Spleen (tissue), 11 donors: Measurements from ENCODE around the gene LIG4. TPM values are rescaled to one million over a fixed set of nuclear protein-coding genes. Genes with fewer than 3 reads are reported as not detected.

Source experiments
- DNase-seq: peaks from one replicate; pipeline ENCODE4 v3.0.0-alpha.2; 2020
- H3K27ac ChIP-seq, 8 donors: fragments of 200-600 bp; sonication (generic) in 7 of 8; 1 replicate in 4 of 8; 2 replicates in 4 of 8; pipeline versions ENCODE4 v1.5.0 to v1.8.0; 2016 to 2021; ENCODE audit warnings: inconsistent platforms in 4 of 8, mild to moderate bottlenecking in 4 of 8, moderate library complexity in 1 of 8
- H3K27me3 ChIP-seq, 7 donors: fragments of 200-600 bp; sonication (generic) in 6 of 7; replicated peaks in 1 of 7; 1 replicate in 4 of 7; 2 replicates in 3 of 7; pipeline versions ENCODE4 v1.5.0 to v1.8.0; 2016 to 2021; ENCODE audit warnings: inconsistent platforms in 3 of 7, mild to moderate bottlenecking in 1 of 7
- H3K36me3 ChIP-seq, 6 donors: fragments of 200-600 bp; sonication (generic) in 5 of 6; 1 replicate in 4 of 6; 2 replicates in 2 of 6; pipeline versions ENCODE4 v1.5.0 to v1.8.0; 2016 to 2021; ENCODE audit warnings: inconsistent platforms in 2 of 6
- H3K4me1 ChIP-seq, 6 donors: fragments of 200-600 bp; sonication (generic) in 5 of 6; 1 replicate in 3 of 6; 2 replicates in 3 of 6; pipeline versions ENCODE4 v1.5.0 to v1.8.0; 2016 to 2021; ENCODE audit warnings: inconsistent platforms in 3 of 6
- H3K4me3 ChIP-seq, 8 donors: fragments of 200-600 bp; sonication (generic) in 7 of 8; 1 replicate in 4 of 8; 2 replicates in 4 of 8; pipeline versions ENCODE4 v1.5.0 to v1.8.0; 2016 to 2021; ENCODE audit warnings: inconsistent platforms in 4 of 8, mild to moderate bottlenecking in 4 of 8, moderate library complexity in 2 of 8
- H3K9me3 ChIP-seq, 8 donors: fragments of 200-600 bp; sonication (generic) in 7 of 8; 1 replicate in 4 of 8; 2 replicates in 4 of 8; pipeline versions ENCODE4 v1.5.0 to v1.8.0; 2016 to 2021; ENCODE audit warnings: inconsistent platforms in 4 of 8
- CTCF ChIP-seq, 11 experiments: fragments of 200-600 bp in 7 of 11; fragments of 450-650 bp in 4 of 11; sonication (generic) in 4 of 11; IDR thresholded peaks in 8 of 11; conservative IDR thresholded peaks in 3 of 11; 1 replicate in 7 of 11; 2 replicates in 4 of 11; pipeline versions ENCODE4 v1.4.0 to v1.8.0; 2016 to 2021; ENCODE audit warnings: antibody characterized with exemption in 11 of 11, inconsistent platforms in 4 of 11, mild to moderate bottlenecking in 1 of 11
- POLR2A ChIP-seq, 3 donors: fragments of 450-650 bp; IDR thresholded peaks; one replicate each; pipeline ENCODE4 v1.5.1; 2017; ENCODE audit warnings: antibody characterized with exemption in 3 of 3, mild to moderate bottlenecking in 1 of 3
- POLR2AphosphoS5 ChIP-seq, 3 donors: sonication (generic); formaldehyde crosslinking; IDR thresholded peaks; one replicate each; pipeline ENCODE4 v1.5.1; 2017; ENCODE audit warnings: antibody characterized with exemption in 3 of 3
- WGBS, 5 donors: extraction: QIAGEN DNeasy Blood & Tissue Kit in 3 of 5; methylation state at CpG; one replicate each; pipeline versions ENCODE4 v1.1.5 to v1.1.7; 2013 to 2018; 5-methylcytosine and 5-hydroxymethylcytosine counted together
- intact Hi-C: fragments of 100-400 bp; cut with DNase I; formaldehyde crosslinking; loops from one replicate; pipeline ENCODE4 v1.15.0; 2023; ENCODE audit warnings: low total_unique reads
- polyA plus RNA-seq, 3 donors: library from polyadenylated mRNA; stranded (reverse); fragments of 200-250 nt; gene quantifications; one replicate each; pipeline ENCODE4 v1.2.1, GENCODE V29; 2013
- total RNA-seq, 7 donors: library from RNA; depleted of rRNA in 3 of 7; stranded (reverse); fragments of >200 nt in 3 of 7; fragmentation: NEBNext Ultra II Directional in 4 of 7; extraction: Animal tissue kit (Norgen Biotek cat#: 25700) in 4 of 7; gene quantifications; one replicate each; pipeline versions ENCODE4 v1.1.0 to v1.2.1, GENCODE V29; 2016 to 2021
- donor health status: healthy with polysubstance abuse.
- donor health status: DM: no; HTN: no; CAD: no; lungs with moderate emphysema.
- donor health status: DM: no; HTN: no; CAD: no.
- donor health status: Bipolar disorder and iron deficiency.
- donor health status: healthy.
- donor health status: DM: no; HTN: no; CAD: no.
- donor health status: DM: yes; HTN: yes; CAD: no.

The LIG4 gene
- total and polyA plus RNA-seq, 10 donors = 9.7 to 16.0 (median 11.5) TPM

DNA sequence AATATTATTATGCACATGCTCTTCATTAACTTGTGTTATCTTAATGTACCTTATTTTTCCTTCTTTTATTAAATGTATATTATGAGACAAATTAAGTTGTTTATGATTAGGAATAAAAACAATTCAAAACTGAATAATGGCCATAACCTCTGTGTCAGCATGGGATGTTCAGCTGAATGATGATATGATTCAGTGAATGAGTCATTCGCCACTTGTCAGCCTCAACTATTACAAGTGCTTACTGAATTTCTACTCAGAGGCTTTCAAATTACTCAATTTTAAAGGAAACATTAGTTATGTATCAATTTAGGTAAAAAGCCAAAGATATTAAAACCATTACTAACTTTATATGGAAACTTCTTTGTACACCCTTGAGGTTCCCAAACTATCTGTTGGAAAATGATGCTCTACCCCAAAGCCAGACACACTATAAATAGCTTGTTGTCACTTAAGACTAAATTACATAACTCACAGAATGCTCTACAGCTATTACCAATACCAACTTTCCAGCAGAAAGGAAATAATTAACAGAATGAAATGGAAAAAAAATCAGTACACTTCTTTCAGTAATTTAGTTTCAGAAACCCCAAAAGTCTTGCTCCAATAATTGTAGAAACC, 14.4 kb downstream of the LIG4 start:
- 70 to 92% (median 81%) methylated on average over 1 of the region's 1 CpG for WGBS, 5 donors
- TF ChIP-seq POLR2AphosphoS5 (IDR thresholded peaks at IDR 0.05) = no peak
- no peak for TF ChIP-seq POLR2A (IDR thresholded peaks at IDR 0.05)
- no peak for TF ChIP-seq CTCF (IDR thresholded peaks at IDR 0.05 in 8 of 11, conservative IDR thresholded peaks at IDR 0.05 in 3 of 11)

DNA sequence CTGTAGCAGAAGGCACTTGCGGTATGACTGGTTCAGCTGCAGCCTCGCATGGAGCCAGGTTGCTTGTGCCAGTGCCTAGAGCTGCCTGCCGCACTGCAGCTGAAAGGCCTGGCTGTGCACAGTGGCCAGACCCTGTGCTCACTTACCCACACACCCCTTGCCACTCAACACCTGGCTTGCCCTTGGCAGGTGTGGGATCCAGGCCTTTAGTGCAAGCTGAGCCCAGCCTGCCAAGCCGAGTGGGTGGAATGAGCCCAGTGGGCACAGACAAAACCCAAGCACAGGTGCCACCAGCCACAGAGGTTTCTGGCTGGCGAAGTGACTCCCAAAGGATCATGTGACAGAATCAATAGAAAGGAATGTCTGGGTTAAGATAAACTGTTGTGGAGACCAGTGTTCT, 19.5 kb downstream of the LIG4 start:
- DNase-seq = no peak
- Histone ChIP-seq H3K27ac (no peak overlapping the region), H3K4me3 (no peak overlapping the region), H3K4me1 (no peaks in the 10 kb centered on the region), H3K27me3 (no peaks in the 10 kb centered on the region), H3K36me3 (no peaks in the 10 kb centered on the region), H3K9me3 (peaks cover 5 to 32% (median 23%) of the 10 kb centered on the region in 8 donors)
- intact Hi-C loops = no loop called here
- no peak for TF ChIP-seq POLR2AphosphoS5 (IDR thresholded peaks at IDR 0.05)
- no peak for TF ChIP-seq POLR2A (IDR thresholded peaks at IDR 0.05)
- TF ChIP-seq CTCF (IDR thresholded peaks at IDR 0.05 in 8 of 11, conservative IDR thresholded peaks at IDR 0.05 in 3 of 11) = no peak
- 90 to 95% (median 92%) methylated on average over 4 to 5 of the region's 5 CpGs for WGBS, 5 donors

More for the DNA sequence above, 14.4 kb downstream of the LIG4 start:
- no peaks in the 10 kb centered on the region for H3K4me1 ChIP-seq
- H3K9me3 ChIP-seq = peaks cover 0 to 7% (median 5%) of the 10 kb centered on the region in 8 donors
- no peak for DNase-seq
- H3K27ac ChIP-seq = no peak overlapping the region
- intact Hi-C loops = no loop called here
- H3K27me3 ChIP-seq = no peaks in the 10 kb centered on the region
- H3K36me3 ChIP-seq = no peaks in the 10 kb centered on the region
- no peak overlapping the region for H3K4me3 ChIP-seq

DNA sequence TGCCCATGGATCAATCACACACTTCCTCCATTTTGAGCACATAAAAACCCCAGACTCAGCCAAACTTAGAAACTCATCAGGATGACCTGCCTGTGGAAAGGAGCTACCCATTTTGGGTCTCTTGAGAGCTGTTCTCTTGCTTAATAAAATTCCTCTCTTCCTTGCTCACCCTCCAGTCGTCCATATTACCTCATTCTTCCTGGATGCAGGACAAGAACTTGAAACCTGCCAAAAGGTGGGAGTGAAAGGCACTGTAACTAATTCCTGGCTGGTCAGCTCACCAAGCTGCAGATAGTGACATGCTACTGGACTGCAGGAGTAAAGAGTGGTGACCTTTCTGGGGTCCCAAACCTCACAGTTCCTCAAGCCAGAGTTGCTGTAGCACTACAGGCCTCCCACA, 20.2 kb downstream of the LIG4 start:
- Histone ChIP-seq H3K9me3 (peaks cover 5 to 32% (median 23%) of the 10 kb centered on the region in 8 donors), H3K4me3 (no peak overlapping the region), H3K27ac (no peak overlapping the region), H3K27me3 (no peaks in the 10 kb centered on the region), H3K36me3 (no peaks in the 10 kb centered on the region), H3K4me1 (no peaks in the 10 kb centered on the region)
- TF ChIP-seq POLR2AphosphoS5 (IDR thresholded peaks at IDR 0.05) (no peak), POLR2A (IDR thresholded peaks at IDR 0.05) (no peak), CTCF (IDR thresholded peaks at IDR 0.05 in 8 of 11, conservative IDR thresholded peaks at IDR 0.05 in 3 of 11) (no peak)
- WGBS, 5 donors = 24 to 57% (median 43%) methylated on average over 1 of the region's 1 CpG
- intact Hi-C loops = no loop called here
- DNase-seq = no peak

DNA sequence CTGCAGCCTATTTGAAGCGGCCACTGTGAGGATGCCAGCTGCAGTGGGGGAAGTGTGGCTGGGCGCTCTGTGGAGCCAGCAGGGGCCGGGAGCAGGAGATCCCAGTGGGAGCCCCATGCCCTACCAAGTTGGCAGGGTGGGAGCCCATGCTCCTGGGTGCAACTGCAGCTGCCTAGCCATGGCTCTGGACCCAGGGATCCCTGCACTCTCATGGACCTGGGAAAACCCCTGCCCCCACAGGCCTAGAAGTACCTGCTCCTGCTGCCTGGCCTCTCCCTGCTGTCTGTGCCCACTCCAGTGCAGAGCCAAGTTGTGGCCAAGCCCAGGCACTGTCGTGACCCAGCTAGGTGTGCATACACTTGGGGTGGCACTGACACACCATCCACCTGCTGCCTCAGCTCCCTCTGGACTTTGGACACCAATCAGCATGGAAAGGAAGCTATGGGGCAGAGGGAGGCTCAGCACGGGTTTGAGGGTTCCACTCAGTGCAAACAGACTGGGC, 20.9 kb downstream of the LIG4 start:
- Histone ChIP-seq H3K4me1 (no peaks in the 10 kb centered on the region), H3K36me3 (no peaks in the 10 kb centered on the region), H3K27ac (no peak overlapping the region), H3K9me3 (peaks cover 5 to 32% (median 23%) of the 10 kb centered on the region in 8 donors), H3K4me3 (no peak overlapping the region), H3K27me3 (no peaks in the 10 kb centered on the region)
- no peak for DNase-seq
- intact Hi-C loops = no loop called here
- TF ChIP-seq POLR2AphosphoS5 (IDR thresholded peaks at IDR 0.05) = no peak
- no peak for TF ChIP-seq POLR2A (IDR thresholded peaks at IDR 0.05)
- no peak for TF ChIP-seq CTCF (IDR thresholded peaks at IDR 0.05 in 8 of 11, conservative IDR thresholded peaks at IDR 0.05 in 3 of 11)
- WGBS, 5 donors = 80 to 90% (median 87%) methylated on average over 5 of the region's 5 CpGs
